ENCODE measurements around the gene R3HDM2. TPM values are rescaled to one million over a fixed set of nuclear protein-coding genes. Genes with fewer than 3 reads are reported as not detected.

The R3HDM2 gene
- total RNA-seq, 4 donors from 2014 or later, result 24.2 to 47.3 (median 26.7) TPM

- DNase-seq (ENCODE audit: low spot score) (no peak), ATAC-seq (ENCODE audit: low FRiP score) (peak; percentile 18)
- no peak for TF ChIP-seq CTCF (IDR thresholded peaks at IDR 0.05)
Measured at GRCh38 chr12:57461917-57462250, 31.0 kb upstream of the R3HDM2 start.

- no peak for TF ChIP-seq CTCF (IDR thresholded peaks at IDR 0.05)
- DNase-seq (ENCODE audit: low spot score) (no peak), ATAC-seq (ENCODE audit: low FRiP score) (peak; percentile 17)
Measured at GRCh38 chr12:57461276-57461916, 30.6 kb upstream of the R3HDM2 start.

- DNase-seq (ENCODE audit: low spot score) (no peak), ATAC-seq (ENCODE audit: low FRiP score) (no peak)
- no peak for TF ChIP-seq CTCF (IDR thresholded peaks at IDR 0.05)
Measured at GRCh38 chr12:57460841-57461275, 30.0 kb upstream of the R3HDM2 start.

- no peak for TF ChIP-seq CTCF (IDR thresholded peaks at IDR 0.05)
- DNase-seq (ENCODE audit: low spot score) (no peak), ATAC-seq (ENCODE audit: low FRiP score) (no peak)
Measured at GRCh38 chr12:57460468-57460784, 29.6 kb upstream of the R3HDM2 start.

- no peak for DNase-seq (ENCODE audit: low spot score)
- no peak for TF ChIP-seq CTCF (IDR thresholded peaks at IDR 0.05)
- no peak for ATAC-seq (ENCODE audit: low FRiP score)
Measured at GRCh38 chr12:57459750-57460467, 29.1 kb upstream of the R3HDM2 start, which contains the start of gene GLI1. Gene GLI1 (plus strand): TSS chr12:57459785. CDS start chr12:57463692, 3,907 bp downstream.

GRCh38 chr12:57459055-57459749, 28.4 kb upstream of the R3HDM2 start:
- TF ChIP-seq CTCF (IDR thresholded peaks at IDR 0.05), result peak in 1 of 3 donors; percentile 87
- ATAC-seq (ENCODE audit: low FRiP score) (peak; percentile 79), DNase-seq (ENCODE audit: low spot score) (peak; percentile 88)
